Endodermal cell (in vitro differentiated cells): ENCODE measurements around the gene SORCS2. TPM values are rescaled to one million over a fixed set of nuclear protein-coding genes. Genes with fewer than 3 reads are reported as not detected.

ENCODE experiments used
- DNase-seq: peaks from one replicate; pipeline ENCODE4 v3.0.0-alpha.2; 2017
- H3K27ac ChIP-seq: 2 replicates; pipeline ENCODE4 v1.5.1; 2013; ENCODE audit warnings: mild to moderate bottlenecking, low read depth, low read length, moderate library complexity
- H3K27me3 ChIP-seq: 2 replicates; pipeline ENCODE4 v1.6.1; 2013; ENCODE audit warnings: mild to moderate bottlenecking, low read length, moderate library complexity; ENCODE audit not compliant: insufficient read depth, control insufficient read depth, poor library complexity, severe bottlenecking
- H3K36me3 ChIP-seq: 2 replicates; pipeline ENCODE4 v1.7.0; 2013; ENCODE audit warnings: mild to moderate bottlenecking, low read length, moderate library complexity; ENCODE audit not compliant: control insufficient read depth, insufficient read depth
- H3K4me1 ChIP-seq: one replicate; pipeline ENCODE4 v1.7.0; 2013; ENCODE audit warnings: low read length; ENCODE audit not compliant: control insufficient read depth, insufficient read depth
- H3K4me3 ChIP-seq: 2 replicates; pipeline ENCODE4 v1.5.1; 2013; ENCODE audit warnings: mild to moderate bottlenecking, low read length, moderate library complexity
- H3K9ac ChIP-seq: 2 replicates; pipeline ENCODE4 v1.6.1; 2013; ENCODE audit warnings: mild to moderate bottlenecking, low read length, moderate library complexity; ENCODE audit not compliant: poor library complexity, severe bottlenecking; ENCODE audit errors: extremely low read depth
- H3K9me3 ChIP-seq: 2 replicates; pipeline ENCODE4 v1.6.1; 2013; ENCODE audit warnings: mild to moderate bottlenecking, low read length, moderate library complexity; ENCODE audit not compliant: control insufficient read depth
- H3K27ac Mint-ChIP-seq: 2 replicates; pipeline ENCODE4 v1.8.0; 2020; ENCODE audit warnings: mixed read lengths
- H3K27me3 Mint-ChIP-seq: 2 replicates; pipeline ENCODE4 v1.8.0; 2021; ENCODE audit warnings: mild to moderate bottlenecking, mixed read lengths; ENCODE audit not compliant: insufficient read depth
- H3K36me3 Mint-ChIP-seq: 2 replicates; pipeline ENCODE4 v1.8.0; 2020; ENCODE audit warnings: low read depth, mixed read lengths
- H3K4me1 Mint-ChIP-seq: 2 replicates; pipeline ENCODE4 v1.8.0; 2020; ENCODE audit warnings: mixed read lengths
- H3K4me3 Mint-ChIP-seq: 2 replicates; pipeline ENCODE4 v1.8.0; 2020; ENCODE audit warnings: mild to moderate bottlenecking, moderate library complexity, mixed read lengths
- H3K9me3 Mint-ChIP-seq: 2 replicates; pipeline ENCODE4 v1.8.0; 2020; ENCODE audit warnings: mild to moderate bottlenecking, mixed read lengths
- WGBS, 2 experiments: methylation state at CpG; one replicate each; pipeline versions ENCODE4 v1.1.5 to v1.1.7; 2013; ENCODE audit warnings: missing lambda C conversion rate in 2 of 2, mixed read lengths in 1 of 2; ENCODE audit not compliant: insufficient coverage in 1 of 2, insufficient read length in 1 of 2; 5-methylcytosine and 5-hydroxymethylcytosine counted together
- total RNA-seq, 2 donors: library from RNA; stranded (reverse); fragmentation: NEBNext Ultra II Directional in 1 of 2; extraction: Animal tissue kit (Norgen Biotek cat#: 25700) in 1 of 2; gene quantifications; 2 replicates in 1 of 2; 3 replicates in 1 of 2; pipeline ENCODE4 v1.2.1, GENCODE V29; 2021
- TF ChIP-seq, protein P1 (sequence below): fragments of 200-600 bp; sonication (generic); conservative IDR thresholded peaks from 2 replicates; pipeline ENCODE4 v1.5.0; 2021; ENCODE audit warnings: antibody characterized with exemption, mild to moderate bottlenecking

SORCS2 gene
- total RNA-seq, 2 donors from 2014 or later = 1.4 to 1.9 TPM

- Histone ChIP-seq H3K27ac (no peak overlapping the region), H3K9me3 (no peaks in the 10 kb centered on the region), H3K27me3 (no peaks in the 10 kb centered on the region), H3K36me3 (no peaks in the 10 kb centered on the region), H3K4me3 (no peak overlapping the region), H3K9ac (no peak overlapping the region), H3K4me1 (peaks cover 6% of the 10 kb centered on the region)
- no peak overlapping the region for H3K27ac Mint-ChIP-seq
- peaks cover 8% of the 10 kb centered on the region for H3K4me1 Mint-ChIP-seq
- H3K36me3 Mint-ChIP-seq = no peaks in the 10 kb centered on the region
- DNase-seq = no peak
- WGBS, 2 experiments = 90 to 94% methylated on average over 15 to 23 of the region's 23 CpGs
- no peaks in the 10 kb centered on the region for H3K27me3 Mint-ChIP-seq
- H3K9me3 Mint-ChIP-seq = no peaks in the 10 kb centered on the region
- TF ChIP-seq, protein P1, sequence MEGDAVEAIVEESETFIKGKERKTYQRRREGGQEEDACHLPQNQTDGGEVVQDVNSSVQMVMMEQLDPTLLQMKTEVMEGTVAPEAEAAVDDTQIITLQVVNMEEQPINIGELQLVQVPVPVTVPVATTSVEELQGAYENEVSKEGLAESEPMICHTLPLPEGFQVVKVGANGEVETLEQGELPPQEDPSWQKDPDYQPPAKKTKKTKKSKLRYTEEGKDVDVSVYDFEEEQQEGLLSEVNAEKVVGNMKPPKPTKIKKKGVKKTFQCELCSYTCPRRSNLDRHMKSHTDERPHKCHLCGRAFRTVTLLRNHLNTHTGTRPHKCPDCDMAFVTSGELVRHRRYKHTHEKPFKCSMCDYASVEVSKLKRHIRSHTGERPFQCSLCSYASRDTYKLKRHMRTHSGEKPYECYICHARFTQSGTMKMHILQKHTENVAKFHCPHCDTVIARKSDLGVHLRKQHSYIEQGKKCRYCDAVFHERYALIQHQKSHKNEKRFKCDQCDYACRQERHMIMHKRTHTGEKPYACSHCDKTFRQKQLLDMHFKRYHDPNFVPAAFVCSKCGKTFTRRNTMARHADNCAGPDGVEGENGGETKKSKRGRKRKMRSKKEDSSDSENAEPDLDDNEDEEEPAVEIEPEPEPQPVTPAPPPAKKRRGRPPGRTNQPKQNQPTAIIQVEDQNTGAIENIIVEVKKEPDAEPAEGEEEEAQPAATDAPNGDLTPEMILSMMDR = no peak
- H3K4me3 Mint-ChIP-seq = no peak overlapping the region
These were observed 104.5 kb downstream of the SORCS2 start for GRCh38 chr4:7296661-7297335.

GRCh38 chr4:7297374-7297773 is 105.0 kb downstream of the SORCS2 start:
- DNase-seq = no peak
- Histone ChIP-seq H3K4me1 (peaks cover 6% of the 10 kb centered on the region), H3K4me3 (no peak overlapping the region), H3K9me3 (no peaks in the 10 kb centered on the region), H3K27ac (no peak overlapping the region), H3K36me3 (no peaks in the 10 kb centered on the region), H3K9ac (no peak overlapping the region), H3K27me3 (no peaks in the 10 kb centered on the region)
- WGBS, 2 experiments = 81 to 84% methylated on average over 7 to 8 of the region's 9 CpGs
- H3K4me1 Mint-ChIP-seq = peaks cover 8% of the 10 kb centered on the region
- no peaks in the 10 kb centered on the region for H3K36me3 Mint-ChIP-seq
- H3K27me3 Mint-ChIP-seq = no peaks in the 10 kb centered on the region
- H3K27ac Mint-ChIP-seq = no peak overlapping the region
- no peaks in the 10 kb centered on the region for H3K9me3 Mint-ChIP-seq
- TF ChIP-seq, protein P1 = no peak
- H3K4me3 Mint-ChIP-seq = no peak overlapping the region

DNA sequence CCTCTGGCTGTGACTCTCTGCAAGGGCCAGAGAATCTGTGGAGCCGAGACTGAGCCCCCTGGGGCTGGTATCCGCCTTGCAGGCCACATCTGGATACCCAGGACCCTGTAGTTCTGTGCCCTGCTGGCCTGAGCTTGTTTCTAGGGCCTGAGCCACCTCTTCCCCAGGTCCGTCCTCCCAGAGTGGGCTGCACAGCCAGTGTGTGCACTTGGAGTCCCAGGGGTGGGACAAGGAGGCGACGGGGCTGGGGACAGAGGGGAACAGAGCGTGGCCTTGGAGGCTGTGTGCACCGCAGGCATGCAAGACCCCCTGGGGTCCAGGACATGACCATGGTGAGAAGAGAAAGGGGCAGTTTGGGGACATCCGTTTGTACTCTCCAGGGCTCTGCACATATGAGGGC is 105.5 kb downstream of the SORCS2 start:
- H3K27ac ChIP-seq = no peak overlapping the region
- WGBS, 2 experiments = 88% methylated on average over 8 of the region's 8 CpGs; no CpG with 5 or more reads in 1 of the 2 experiments
- no peak overlapping the region for H3K27ac Mint-ChIP-seq

More for the DNA sequence above, 105.5 kb downstream of the SORCS2 start:
- Mint-ChIP-seq H3K27me3 (no peaks in the 10 kb centered on the region), H3K36me3 (no peaks in the 10 kb centered on the region), H3K4me1 (peaks cover 8% of the 10 kb centered on the region), H3K4me3 (no peak overlapping the region), H3K9me3 (no peaks in the 10 kb centered on the region)
- TF ChIP-seq, protein P1 = no peak
- no peak for DNase-seq
- H3K4me3 ChIP-seq = no peak overlapping the region
- no peaks in the 10 kb centered on the region for H3K27me3 ChIP-seq
- H3K9me3 ChIP-seq = no peaks in the 10 kb centered on the region
- peaks cover 6% of the 10 kb centered on the region for H3K4me1 ChIP-seq
- no peaks in the 10 kb centered on the region for H3K36me3 ChIP-seq
- H3K9ac ChIP-seq = no peak overlapping the region
